ENCODE measurements around the gene PRICKLE1.

- TF ChIP-seq CTCF (IDR thresholded peaks at IDR 0.05; ENCODE audit: low read length) (no peak), EZH2 (IDR thresholded peaks at IDR 0.05; ENCODE audit: borderline replicate concordance, low read length) (no peak)
Measured at GRCh38 chr12:42574851-42575266, 14.7 kb downstream of the PRICKLE1 start.

Data from OCI-LY1 (cell line).